Measurements from ENCODE around the gene EVI5L.

GRCh38 chr19:7847664-7848063, 17.6 kb downstream of the EVI5L start:
- TF ChIP-seq CTCF (conservative IDR thresholded peaks at IDR 0.05; ENCODE audit: low read depth, low read length) (no peak), MAZ (IDR thresholded peaks at IDR 0.05; ENCODE audit: borderline replicate concordance, low read depth, low read length) (no peak), POLR2A (IDR thresholded peaks at IDR 0.05; ENCODE audit: low read depth, low read length) (no peak), MXI1 (IDR thresholded peaks at IDR 0.05; ENCODE audit: borderline replicate concordance, low read depth, low read length) (no peak), RCOR1 (IDR thresholded peaks at IDR 0.05; ENCODE audit: insufficient replicate concordance, low read length) (no peak)
